ENCODE measurements around the gene DHRS9. TPM values are rescaled to one million over a fixed set of nuclear protein-coding genes. Genes with fewer than 3 reads are reported as not detected.
A peak's percentile ranks its signal among the peaks of the same experiment; 100 is the strongest.

The DHRS9 gene
- total RNA-seq, 8 experiments from 2014 or later: 0.05 to 44.5 (median 0.33) TPM; not detected in 3

DNA sequence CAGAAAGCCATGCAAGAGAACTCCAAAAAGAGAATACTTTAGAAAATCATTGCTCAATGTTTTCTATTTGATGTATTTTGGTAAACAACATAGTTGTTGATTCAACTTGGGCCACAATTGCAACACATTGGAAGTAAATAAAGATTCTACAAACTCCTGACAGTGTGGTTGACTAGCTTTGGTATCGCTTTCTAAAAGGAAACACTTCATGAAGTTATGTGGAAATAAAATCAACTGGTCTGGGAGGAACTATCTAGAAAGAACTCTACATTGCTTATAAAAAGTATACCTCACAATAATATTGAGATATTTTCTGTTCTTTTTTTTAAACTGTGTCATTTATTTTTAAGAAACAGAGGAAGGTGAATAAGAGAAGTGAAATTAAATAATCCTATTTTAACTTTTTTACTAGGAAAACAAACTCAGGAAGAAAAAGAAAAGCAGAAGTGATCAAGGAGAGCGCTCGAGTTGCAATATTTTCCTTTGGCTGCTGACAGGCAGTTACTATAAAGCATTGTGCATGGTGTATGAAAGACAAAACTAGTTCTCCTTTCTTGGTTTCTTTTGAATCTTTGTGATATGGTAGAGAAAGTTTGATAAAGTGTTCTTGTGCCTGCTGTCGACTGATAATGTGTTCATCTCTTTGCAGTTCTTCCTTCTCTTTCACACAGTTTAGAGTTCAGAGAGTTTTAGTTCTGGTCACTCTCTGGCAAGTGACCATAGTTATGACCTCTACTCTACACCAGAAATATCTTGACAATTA lies 3.0 kb downstream of the DHRS9 start:
- no peak overlapping the region for H3K4me3 ChIP-seq
- no peak overlapping the region for H3K27ac ChIP-seq
- no peak for ATAC-seq (replicated peaks in 6 of 8)

DNA sequence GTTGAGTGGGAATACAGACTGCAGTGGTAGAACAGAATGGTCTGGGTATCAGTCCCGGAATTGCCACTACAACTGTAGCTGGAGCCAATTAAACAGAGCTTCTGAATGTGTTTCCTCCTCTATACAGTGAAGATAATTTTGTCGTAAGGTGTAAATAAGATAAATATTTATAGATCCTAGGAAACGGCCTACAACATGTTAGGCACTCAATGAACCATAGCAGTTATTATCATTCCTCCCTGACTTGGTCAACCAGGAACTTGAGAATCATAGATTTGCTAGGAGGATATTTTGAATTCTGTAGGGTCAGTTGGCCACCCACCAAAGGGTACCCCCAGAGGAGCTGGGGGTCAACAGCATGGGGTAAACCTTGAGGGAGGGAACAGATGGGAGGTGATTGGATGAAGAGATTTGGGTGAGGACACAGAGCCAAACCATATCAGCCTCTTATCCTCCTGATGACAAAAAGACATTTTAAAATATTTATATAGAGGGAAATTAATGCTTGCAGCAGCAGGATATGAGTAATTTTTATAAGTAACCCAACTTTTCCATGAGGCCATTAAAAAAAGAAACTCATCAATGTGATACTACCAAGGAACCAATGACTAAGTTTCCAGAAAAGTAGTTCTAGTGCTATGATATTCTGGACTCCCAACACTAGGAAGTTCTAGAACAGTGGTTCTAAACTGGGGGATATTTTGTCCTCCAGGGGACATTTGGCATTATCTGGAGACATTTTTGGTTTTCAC lies 4.0 kb downstream of the DHRS9 start:
- WGBS, 10 experiments: 25 to 100% (median 82%) methylated on average over 2 to 3 of the region's 3 CpGs; no CpG with 5 or more reads in 1 of the 10 experiments
- no peak for ATAC-seq (replicated peaks in 6 of 8)
- H3K4me1 ChIP-seq (replicated peaks in 1 of 2): no peaks in the 10 kb centered on the region
- in situ Hi-C loops (cut with MboI; ENCODE audit: low pct_unique_long_range_greater_than_20kb in 2 of 9, low sequenced_read_pairs in 9 of 9, unreplicated experiment in 9 of 9): no loop called here
- H3K4me3 ChIP-seq: no peak overlapping the region
- no peak overlapping the region for H3K27ac ChIP-seq

More for the DNA sequence above, 3.0 kb downstream of the DHRS9 start:
- in situ Hi-C loops (cut with MboI; ENCODE audit: low pct_unique_long_range_greater_than_20kb in 2 of 9, low sequenced_read_pairs in 9 of 9, unreplicated experiment in 9 of 9): no loop called here
- whole genome bisulfite sequencing, 10 experiments: 27 to 100% (median 75%) methylated on average over 1 to 4 of the region's 4 CpGs
- H3K4me1 ChIP-seq (replicated peaks in 1 of 2): no peaks in the 10 kb centered on the region

DNA sequence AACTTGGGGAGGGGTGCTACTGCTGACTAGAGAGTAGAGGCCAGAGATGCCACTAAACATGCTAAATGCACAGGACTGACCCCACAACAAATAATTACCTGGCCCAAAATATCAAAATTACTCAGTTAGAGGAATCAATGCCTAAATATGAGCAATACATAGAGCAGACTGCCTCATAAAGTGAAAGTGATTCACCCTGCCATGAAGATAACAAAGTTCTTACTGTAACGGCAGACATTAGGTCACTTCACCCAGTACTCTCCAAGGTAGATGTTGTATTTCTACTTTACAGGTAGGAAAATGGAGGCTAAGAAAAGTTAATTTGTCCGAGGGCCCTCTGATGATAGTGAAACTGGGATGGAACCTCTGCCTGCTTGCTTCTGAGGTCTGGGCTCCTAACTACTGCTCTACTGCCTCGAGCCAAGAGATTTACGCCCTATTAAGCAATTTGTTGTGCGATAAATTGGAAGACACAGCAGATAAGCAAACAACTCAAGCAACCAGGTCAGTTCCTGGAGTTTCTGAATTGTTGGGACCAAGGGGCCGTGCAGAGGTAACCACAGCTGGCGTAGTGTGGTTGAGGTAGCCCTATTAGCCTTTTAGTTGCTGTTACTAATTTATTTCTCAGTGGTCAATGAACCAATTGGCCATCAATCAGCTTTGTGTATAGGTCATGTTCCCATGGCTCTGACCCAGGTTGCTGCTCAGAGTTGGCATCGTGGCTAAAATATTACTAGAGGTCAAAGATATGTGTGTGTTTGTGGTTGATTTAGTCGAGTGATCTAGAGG lies 4.8 kb downstream of the DHRS9 start:
- Histone ChIP-seq H3K4me1 (replicated peaks in 1 of 2) (no peaks in the 10 kb centered on the region), H3K27ac (no peak overlapping the region), H3K4me3 (no peak overlapping the region)
- WGBS, 10 experiments: 10 to 100% (median 61%) methylated on average over 1 to 8 of the region's 9 CpGs
- in situ Hi-C loops (cut with MboI; ENCODE audit: low pct_unique_long_range_greater_than_20kb in 2 of 9, low sequenced_read_pairs in 9 of 9, unreplicated experiment in 9 of 9): no loop called here
- ATAC-seq (replicated peaks in 6 of 8): no peak

DNA sequence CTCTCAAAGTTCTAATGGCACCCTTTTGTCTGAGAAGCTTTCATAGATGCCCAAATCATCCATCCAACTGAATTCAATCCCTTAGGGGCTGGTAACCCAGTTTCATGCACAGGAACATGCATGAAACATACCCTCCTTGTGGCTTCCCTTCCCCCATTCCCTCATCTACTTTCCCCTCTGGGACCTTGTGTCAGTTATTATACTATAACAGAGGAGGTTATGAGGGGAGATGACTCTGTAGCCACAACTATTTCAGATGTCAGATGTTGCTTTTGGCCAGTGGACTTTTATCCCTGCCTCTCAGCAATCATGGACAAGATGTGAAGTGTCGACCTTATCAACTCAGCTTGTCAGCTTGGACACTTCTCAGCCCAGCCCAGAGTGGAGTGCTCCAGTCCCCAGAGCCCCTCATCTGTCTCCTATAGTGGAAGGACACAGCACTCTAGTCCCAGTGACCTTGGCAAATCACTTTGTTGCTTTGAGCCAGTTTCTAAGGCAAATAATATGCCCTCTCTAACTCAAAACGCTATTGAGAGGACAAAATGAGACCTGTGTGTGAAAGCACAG lies 8.4 kb downstream of the DHRS9 start:
- H3K4me1 ChIP-seq (replicated peaks in 1 of 2): no peaks in the 10 kb centered on the region
- 0 to 50% (median 10%) methylated on average over 1 to 2 of the region's 2 CpGs; no CpG with 5 or more reads in 6 of the 10 experiments for WGBS, 10 experiments
- in situ Hi-C loops (cut with MboI; ENCODE audit: low pct_unique_long_range_greater_than_20kb in 2 of 9, low sequenced_read_pairs in 9 of 9, unreplicated experiment in 9 of 9): loop anchor here in 1 of 9 experiments (25.0 kb wide), 1 partner anchor 115 kb away; no protein-coding TSS in a partner anchor
- H3K4me3 ChIP-seq: no peak overlapping the region
- H3K27ac ChIP-seq: no peak overlapping the region
- peak in 1 of 8 experiments; percentile 8 for ATAC-seq (replicated peaks in 6 of 8)

DNA sequence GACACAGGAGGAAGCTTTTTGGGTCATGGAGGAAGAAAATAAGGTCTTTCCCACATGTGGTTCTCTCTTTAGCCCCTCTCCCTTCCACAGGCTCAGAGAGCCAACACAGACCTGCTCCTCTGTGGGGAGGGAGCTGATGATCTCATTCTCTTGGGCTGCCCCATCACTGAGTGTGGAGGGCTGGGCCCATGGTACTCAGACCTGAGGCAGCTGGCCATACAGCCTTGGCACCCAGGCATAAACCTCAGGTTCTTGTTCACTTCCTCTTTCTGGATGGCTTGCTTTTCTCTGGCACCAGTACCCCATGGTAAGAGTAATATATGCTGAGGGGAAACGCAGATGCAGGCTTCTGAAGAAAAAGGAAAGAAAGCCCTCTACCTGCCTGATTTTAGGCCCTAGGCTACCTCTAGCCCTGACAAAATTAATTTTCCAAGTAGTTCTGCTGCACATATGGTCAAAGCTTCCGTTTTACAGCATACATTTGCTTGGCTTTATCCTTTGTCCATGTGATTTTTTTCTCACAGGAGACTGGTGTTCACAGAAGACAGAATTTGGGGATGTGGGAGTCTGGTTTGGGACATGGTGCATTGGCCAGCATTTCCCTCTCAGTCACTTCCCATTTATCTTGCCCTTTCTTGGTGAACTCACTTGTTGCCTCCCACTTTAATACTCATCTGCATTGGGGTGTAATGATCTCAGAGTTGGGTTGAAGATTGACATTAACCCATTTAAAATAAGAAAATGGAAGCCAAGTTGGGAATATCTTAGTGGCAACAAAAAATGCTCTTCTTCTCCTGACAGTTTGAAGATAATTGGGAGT lies 11.1 kb downstream of the DHRS9 start:
- no peaks in the 10 kb centered on the region for H3K4me1 ChIP-seq (replicated peaks in 1 of 2)
- H3K4me3 ChIP-seq: no peak overlapping the region
- in situ Hi-C loops (cut with MboI; ENCODE audit: low pct_unique_long_range_greater_than_20kb in 2 of 9, low sequenced_read_pairs in 9 of 9, unreplicated experiment in 9 of 9): loop anchor here in 1 of 9 experiments (25.0 kb wide), 1 partner anchor 118 kb away; no protein-coding TSS in a partner anchor
- ATAC-seq (replicated peaks in 6 of 8): no peak
- 20 to 100% (median 57%) methylated on average over 1 to 2 of the region's 2 CpGs; no CpG with 5 or more reads in 5 of the 10 experiments for WGBS, 10 experiments
- H3K27ac ChIP-seq: no peak overlapping the region

DNA sequence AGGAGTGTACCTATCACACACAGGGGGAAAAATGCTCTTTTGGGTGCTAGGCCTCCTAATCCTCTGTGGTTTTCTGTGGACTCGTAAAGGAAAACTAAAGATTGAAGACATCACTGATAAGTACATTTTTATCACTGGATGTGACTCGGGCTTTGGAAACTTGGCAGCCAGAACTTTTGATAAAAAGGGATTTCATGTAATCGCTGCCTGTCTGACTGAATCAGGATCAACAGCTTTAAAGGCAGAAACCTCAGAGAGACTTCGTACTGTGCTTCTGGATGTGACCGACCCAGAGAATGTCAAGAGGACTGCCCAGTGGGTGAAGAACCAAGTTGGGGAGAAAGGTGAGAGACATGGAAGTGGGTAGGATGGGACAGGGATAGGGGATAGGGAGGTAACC lies 12.2 kb downstream of the DHRS9 start:
- no peaks in the 10 kb centered on the region for H3K4me1 ChIP-seq (replicated peaks in 1 of 2)
- H3K27ac ChIP-seq: no peak overlapping the region
- no peak overlapping the region for H3K4me3 ChIP-seq
- in situ Hi-C loops (cut with MboI; ENCODE audit: low pct_unique_long_range_greater_than_20kb in 2 of 9, low sequenced_read_pairs in 9 of 9, unreplicated experiment in 9 of 9): loop anchor here in 1 of 9 experiments (25.0 kb wide), 1 partner anchor 119 kb away; no protein-coding TSS in a partner anchor
- WGBS, 10 experiments: 5 to 92% (median 77%) methylated on average over 2 to 5 of the region's 5 CpGs; no CpG with 5 or more reads in 2 of the 10 experiments
- no peak for ATAC-seq (replicated peaks in 6 of 8)

DNA sequence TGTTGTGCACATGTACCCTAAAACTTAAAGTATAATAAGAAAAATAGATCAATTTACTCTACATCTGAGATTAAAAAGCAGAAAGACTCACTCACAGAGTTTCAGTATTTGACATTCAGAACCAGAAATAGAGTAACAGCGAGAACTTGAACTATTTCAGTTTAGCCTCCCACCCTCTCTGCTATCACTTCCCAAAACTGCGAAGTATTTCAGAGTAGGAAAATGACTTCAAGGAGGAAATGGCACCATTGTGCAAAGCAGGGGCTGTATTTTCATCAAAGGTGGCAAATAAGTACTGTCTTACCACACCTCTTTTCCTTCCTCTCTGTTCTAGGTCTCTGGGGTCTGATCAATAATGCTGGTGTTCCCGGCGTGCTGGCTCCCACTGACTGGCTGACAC lies 13.6 kb downstream of the DHRS9 start:
- no peak for ATAC-seq (replicated peaks in 6 of 8)
- in situ Hi-C loops (cut with MboI; ENCODE audit: low pct_unique_long_range_greater_than_20kb in 2 of 9, low sequenced_read_pairs in 9 of 9, unreplicated experiment in 9 of 9): loop anchor here in 1 of 9 experiments (25.0 kb wide), 1 partner anchor 121 kb away; no protein-coding TSS in a partner anchor
- no peak overlapping the region for H3K27ac ChIP-seq
- no peak overlapping the region for H3K4me3 ChIP-seq
- 9 to 86% (median 60%) methylated on average over 2 to 4 of the region's 4 CpGs; no CpG with 5 or more reads in 2 of the 10 experiments for WGBS, 10 experiments
- H3K4me1 ChIP-seq (replicated peaks in 1 of 2): no peaks in the 10 kb centered on the region

DNA sequence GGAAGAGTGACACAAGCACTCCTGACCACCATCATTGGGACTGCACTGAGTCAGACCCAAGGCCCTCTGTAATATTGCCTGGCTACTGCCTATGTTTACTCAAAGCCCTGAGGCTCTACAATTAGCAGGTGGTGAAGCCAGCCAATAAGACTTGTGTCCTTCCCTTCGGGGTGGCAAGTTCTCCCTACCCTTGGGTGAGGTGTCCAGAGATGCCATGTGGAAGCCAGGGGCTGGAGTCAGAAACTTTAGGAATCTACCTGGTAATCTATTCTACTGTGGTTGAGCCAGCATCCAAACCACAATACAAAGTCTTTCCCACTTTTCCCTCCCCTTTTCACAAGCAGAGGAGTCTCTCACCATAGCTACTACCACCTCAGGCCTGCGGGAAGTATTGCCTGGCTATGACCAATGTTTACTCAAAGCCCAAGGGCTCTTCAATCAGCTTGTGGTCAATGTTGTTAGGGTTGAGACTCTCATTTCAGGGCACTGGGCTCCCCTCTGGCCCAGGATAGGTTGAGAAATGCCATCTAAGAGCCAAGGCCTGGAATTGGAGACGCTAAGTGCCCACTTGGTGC lies 17.6 kb downstream of the DHRS9 start:
- H3K27ac ChIP-seq: no peak overlapping the region
- H3K4me3 ChIP-seq: no peak overlapping the region
- no peaks in the 10 kb centered on the region for H3K4me1 ChIP-seq (replicated peaks in 1 of 2)
- in situ Hi-C loops (cut with MboI; ENCODE audit: low pct_unique_long_range_greater_than_20kb in 2 of 9, low sequenced_read_pairs in 9 of 9, unreplicated experiment in 9 of 9): loop anchor here in 1 of 9 experiments (25.0 kb wide), 1 partner anchor 125 kb away; no protein-coding TSS in a partner anchor
- ATAC-seq (replicated peaks in 6 of 8): no peak
- 0 to 100% (median 20%) methylated on average over 1 to 2 of the region's 3 CpGs; no CpG with 5 or more reads in 5 of the 10 experiments for WGBS, 10 experiments

DNA sequence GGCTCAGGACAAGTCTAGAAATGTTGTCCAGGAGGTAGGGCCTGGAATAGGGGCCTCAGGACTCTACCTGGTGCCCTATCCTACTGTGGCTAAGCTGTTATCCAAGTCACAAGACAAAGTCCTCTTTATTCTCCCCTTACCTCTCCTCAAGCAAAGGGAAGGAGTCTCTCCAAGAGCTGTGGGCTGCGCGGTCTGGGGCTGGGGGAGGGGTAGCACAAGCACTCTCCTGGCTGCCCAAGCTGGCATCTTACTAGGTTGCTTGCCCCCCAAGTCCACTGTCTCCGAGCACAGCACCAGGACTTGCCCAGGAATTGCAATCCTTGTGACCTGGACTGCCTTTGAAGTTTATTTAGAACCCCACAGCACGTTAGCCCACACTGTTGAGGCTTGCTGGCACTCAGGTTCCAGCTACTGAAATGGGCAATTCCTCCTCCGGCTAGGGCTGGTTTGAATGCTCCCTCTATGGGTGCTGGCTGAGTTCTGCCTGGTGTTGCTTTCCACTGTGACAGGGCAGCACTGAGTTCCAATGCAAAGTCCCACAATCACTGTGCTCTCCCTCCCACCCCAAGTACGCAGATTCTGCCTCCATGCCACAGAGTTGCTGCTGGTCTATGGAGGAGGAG lies 18.5 kb downstream of the DHRS9 start:
- in situ Hi-C loops (cut with MboI; ENCODE audit: low pct_unique_long_range_greater_than_20kb in 2 of 9, low sequenced_read_pairs in 9 of 9, unreplicated experiment in 9 of 9): loop anchor here in 1 of 9 experiments (25.0 kb wide), 1 partner anchor 126 kb away; no protein-coding TSS in a partner anchor
- no peak for ATAC-seq (replicated peaks in 6 of 8)
- Histone ChIP-seq H3K4me1 (replicated peaks in 1 of 2) (no peaks in the 10 kb centered on the region), H3K27ac (no peak overlapping the region), H3K4me3 (no peak overlapping the region)
- 0 to 100% (median 73%) methylated on average over 1 to 4 of the region's 6 CpGs; no CpG with 5 or more reads in 5 of the 10 experiments for WGBS, 10 experiments

DNA sequence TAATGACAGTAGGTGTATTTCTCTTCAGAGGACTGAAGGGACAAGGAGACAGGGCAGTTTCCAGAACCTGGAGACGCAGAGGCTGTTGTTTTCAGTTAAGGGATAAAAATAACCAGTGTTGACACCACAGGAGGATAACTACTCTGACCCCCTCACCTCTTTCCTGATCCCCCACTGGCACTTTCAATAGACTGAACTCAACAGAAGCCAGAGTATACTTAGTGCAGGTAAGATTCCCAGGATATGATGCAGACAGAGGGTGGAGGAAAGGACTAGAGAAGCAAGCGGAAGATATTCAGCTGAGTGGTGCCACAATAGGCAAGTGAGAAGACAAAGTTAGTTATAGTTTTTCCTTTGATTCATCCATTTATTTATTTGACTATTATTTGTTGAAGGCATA lies 19.8 kb downstream of the DHRS9 start:
- no peak for ATAC-seq (replicated peaks in 6 of 8)
- no peak overlapping the region for H3K27ac ChIP-seq
- WGBS, 10 experiments: 0 to 100% (median 87%) methylated on average over 1 to 2 of the region's 2 CpGs; no CpG with 5 or more reads in 2 of the 10 experiments
- no peak overlapping the region for H3K4me3 ChIP-seq
- no peaks in the 10 kb centered on the region for H3K4me1 ChIP-seq (replicated peaks in 1 of 2)
- in situ Hi-C loops (cut with MboI; ENCODE audit: low pct_unique_long_range_greater_than_20kb in 2 of 9, low sequenced_read_pairs in 9 of 9, unreplicated experiment in 9 of 9): loop anchor here in 1 of 9 experiments (25.0 kb wide), 1 partner anchor 127 kb away; no protein-coding TSS in a partner anchor

Measured in motor neuron (in vitro differentiated cells).